Left ventricle myocardium inferior (tissue), 1 donor: Measurements from ENCODE around the gene ARFGAP3. TPM values are rescaled to one million over a fixed set of nuclear protein-coding genes. Genes with fewer than 3 reads are reported as not detected.
A peak's percentile ranks its signal among the peaks of the same experiment; 100 is the strongest.

Experiments
- DNase-seq: peaks from one replicate; pipeline ENCODE4 v3.0.0-alpha.2; 2020
- H3K27ac ChIP-seq: fragments of 200-600 bp; replicated peaks from 2 replicates; pipeline ENCODE4 v1.8.0; 2021
- H3K27me3 ChIP-seq: fragments of 200-600 bp; 2 replicates; pipeline ENCODE4 v1.8.0; 2021; ENCODE audit warnings: low read depth
- H3K36me3 ChIP-seq: fragments of 200-600 bp; 2 replicates; pipeline ENCODE4 v1.8.0; 2021
- H3K4me1 ChIP-seq: fragments of 200-600 bp; 2 replicates; pipeline ENCODE4 v1.8.0; 2021
- H3K4me3 ChIP-seq: fragments of 200-600 bp; 2 replicates; pipeline ENCODE4 v1.8.0; 2021; ENCODE audit warnings: mild to moderate bottlenecking, moderate library complexity
- H3K9me3 ChIP-seq: fragments of 200-600 bp; replicated peaks from 2 replicates; pipeline ENCODE4 v1.8.0; 2021
- CTCF ChIP-seq: fragments of 200-600 bp; IDR thresholded peaks from 2 replicates; pipeline ENCODE4 v1.8.0; 2021; ENCODE audit warnings: antibody characterized with exemption, mild to moderate bottlenecking, borderline replicate concordance
- intact Hi-C: fragments of 100-400 bp; cut with micrococcal nuclease; formaldehyde crosslinking; loops from one replicate; pipeline ENCODE4 v1.11.0; 2022
- total RNA-seq: library from RNA; stranded (reverse); fragmentation: NEBNext Ultra II Directional; extraction: Animal tissue kit (Norgen Biotek cat#: 25700); gene quantifications from one replicate; pipeline ENCODE4 v1.2.1, GENCODE V29; 2021
- donor health status: DM: no; HTN: yes; CAD: no; lungs with severe emphysema.

The ARFGAP3 gene
- total RNA-seq, 1 donor from 2014 or later, result 26.9 TPM

GRCh38 chr22:42874010-42874409 is 16.9 kb upstream of the ARFGAP3 start:
- peaks cover 27% of the 10 kb centered on the region for H3K4me1 ChIP-seq
- no peak overlapping the region for H3K27ac ChIP-seq
- no peak for DNase-seq
- H3K4me3 ChIP-seq, result no peak overlapping the region
- intact Hi-C loops, result no loop called here
- no peaks in the 10 kb centered on the region for H3K9me3 ChIP-seq
- no peak for TF ChIP-seq CTCF
- peaks cover 88% of the 10 kb centered on the region for H3K36me3 ChIP-seq
- no peaks in the 10 kb centered on the region for H3K27me3 ChIP-seq

DNA sequence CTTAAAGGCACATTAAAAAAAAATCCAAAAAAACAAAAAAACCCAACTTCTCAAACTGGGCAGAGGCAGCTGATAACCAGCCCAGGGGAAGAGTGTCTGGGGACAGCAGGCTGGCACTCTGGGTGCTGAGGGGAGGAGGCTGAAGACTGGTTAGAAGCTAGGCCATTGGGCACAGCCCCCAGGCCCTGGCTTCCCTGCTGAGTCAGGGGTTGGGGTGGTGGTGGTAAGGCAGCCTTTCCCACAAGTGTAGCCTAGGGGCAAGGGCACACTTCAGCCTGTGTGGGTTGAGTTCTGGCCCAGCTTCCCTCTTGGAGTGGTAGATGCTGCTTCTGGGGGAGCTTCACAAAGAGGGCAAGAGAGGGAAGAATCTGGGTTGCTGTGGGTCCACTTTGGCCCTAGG is 16.3 kb upstream of the ARFGAP3 start:
- intact Hi-C loops, result no loop called here
- no peak for DNase-seq
- H3K27ac ChIP-seq, result no peak overlapping the region

DNA sequence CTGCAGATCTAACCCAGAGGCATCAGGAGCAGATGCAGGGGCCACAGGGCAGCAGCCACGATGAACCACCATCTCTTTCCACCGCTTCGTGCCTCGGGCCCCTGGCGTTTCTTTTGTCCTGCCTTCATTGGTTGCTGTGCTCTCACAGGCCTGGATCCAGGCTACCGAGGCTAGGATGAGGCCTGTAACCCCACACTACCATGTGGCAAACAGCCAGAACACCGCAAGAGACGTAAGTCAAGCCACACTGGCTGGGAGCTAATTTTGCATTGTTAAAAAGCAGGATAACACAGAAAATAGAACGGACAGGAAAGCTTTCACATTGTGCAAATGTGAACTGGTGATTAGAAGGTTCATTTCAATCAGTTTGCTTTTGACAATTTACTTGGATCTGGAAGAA is 15.7 kb upstream of the ARFGAP3 start:
- Histone ChIP-seq H3K4me1 (peaks cover 27% of the 10 kb centered on the region), H3K9me3 (no peaks in the 10 kb centered on the region), H3K27ac (peak overlapping the region; percentile 13), H3K4me3 (no peak overlapping the region), H3K36me3 (peaks cover 76% of the 10 kb centered on the region), H3K27me3 (no peaks in the 10 kb centered on the region)
- TF ChIP-seq CTCF, result no peak
- no peak for DNase-seq
- intact Hi-C loops, result no loop called here

More for the DNA sequence above, 16.3 kb upstream of the ARFGAP3 start:
- peaks cover 81% of the 10 kb centered on the region for H3K36me3 ChIP-seq
- H3K4me3 ChIP-seq, result no peak overlapping the region
- no peak for TF ChIP-seq CTCF
- H3K4me1 ChIP-seq, result peaks cover 27% of the 10 kb centered on the region
- H3K27me3 ChIP-seq, result no peaks in the 10 kb centered on the region
- H3K9me3 ChIP-seq, result no peaks in the 10 kb centered on the region

DNA sequence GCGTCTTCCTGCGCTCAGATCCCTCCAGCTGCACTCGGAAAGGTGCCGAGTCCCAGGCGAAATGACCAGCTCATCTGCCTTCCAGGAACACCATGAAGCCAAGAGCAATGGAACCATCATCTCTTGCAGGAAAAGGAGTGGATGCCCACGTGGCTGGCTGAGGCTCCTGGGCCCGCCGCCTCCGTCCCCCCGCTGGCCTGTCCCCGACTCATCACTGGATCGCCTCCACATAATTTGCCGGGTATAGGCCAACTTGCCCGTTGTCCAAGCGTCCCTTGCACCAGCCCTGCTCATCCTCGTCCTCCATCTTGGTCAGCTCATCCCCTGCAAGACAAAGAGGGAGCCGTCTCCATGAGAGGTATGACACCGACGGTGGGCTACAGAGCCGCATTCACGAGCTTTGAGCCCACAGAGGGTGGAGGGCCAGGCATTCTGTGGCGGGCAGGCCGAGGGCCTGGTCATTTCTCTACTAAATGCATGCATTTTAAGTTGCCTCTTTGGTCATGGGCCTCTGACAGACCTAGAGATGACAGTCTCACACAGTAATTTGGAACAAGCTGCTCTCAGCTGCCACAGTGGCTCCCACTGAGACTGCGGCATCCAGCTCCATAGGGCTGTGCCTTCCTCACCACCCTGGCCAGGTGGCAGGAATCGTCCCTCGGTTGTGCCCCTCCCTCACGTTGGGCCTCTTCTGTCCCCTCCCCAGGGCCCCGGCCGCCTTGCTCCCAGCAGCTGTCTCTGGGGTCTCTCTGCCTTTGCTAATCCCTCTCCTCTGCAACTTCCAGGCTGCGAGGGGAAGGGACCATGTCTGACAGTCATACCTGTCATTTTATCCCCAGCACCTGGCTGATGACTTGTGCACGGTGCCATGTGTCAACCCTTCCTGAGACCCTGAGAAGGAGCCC is 14.3 kb upstream of the ARFGAP3 start:
- H3K36me3 ChIP-seq, result peaks cover 62% of the 10 kb centered on the region
- intact Hi-C loops, result no loop called here
- H3K4me3 ChIP-seq, result no peak overlapping the region
- no peak overlapping the region for H3K27ac ChIP-seq
- H3K9me3 ChIP-seq, result no peaks in the 10 kb centered on the region
- TF ChIP-seq CTCF, result no peak
- H3K4me1 ChIP-seq, result peaks cover 24% of the 10 kb centered on the region
- no peaks in the 10 kb centered on the region for H3K27me3 ChIP-seq
- no peak for DNase-seq

- no peak for DNase-seq
- H3K27me3 ChIP-seq, result no peaks in the 10 kb centered on the region
- H3K4me1 ChIP-seq, result peaks cover 24% of the 10 kb centered on the region
- TF ChIP-seq CTCF, result no peak
- H3K4me3 ChIP-seq, result no peak overlapping the region
- H3K36me3 ChIP-seq, result peaks cover 47% of the 10 kb centered on the region
- H3K9me3 ChIP-seq, result no peaks in the 10 kb centered on the region
- no peak overlapping the region for H3K27ac ChIP-seq
- intact Hi-C loops, result loop anchor here (10.0 kb wide), 1 partner anchor 165 kb away; no protein-coding TSS in a partner anchor
Measured at GRCh38 chr22:42869888-42870480, 12.9 kb upstream of the ARFGAP3 start.
